HepG2 (cell line): ENCODE measurements around the gene ZC3H4. TPM values are rescaled to one million over a fixed set of nuclear protein-coding genes. Genes with fewer than 3 reads are reported as not detected.

Experiments
- ATAC-seq: fragments of 200-7000 bp; cut with Tn5 transposase; 3 replicates; pipeline ENCODE4 v1.9.1; 2020; ENCODE audit warnings: mild to moderate bottlenecking, moderate library complexity
- BruUV-seq: library from RNA; stranded (reverse); fragments of 400-500 nt; replicated peaks from 2 replicates; lab custom pipeline; 2021; lab: Mats Ljungman, UMichigan
- CTCF ChIA-PET: fragments of 300-600 bp; formaldehyde crosslinking; extraction: SDS; loops from one replicate; lab custom pipeline; 2021; ENCODE audit warnings: low total read pairs, inconsistent platforms, low intra/inter-chr PET ratio; lab: Yijun Ruan, JAX
- POLR2A ChIA-PET: fragments of 350-600 bp; sonication (Branson Sonifier 250); formaldehyde crosslinking; loops from one replicate; lab custom pipeline; 2020; ENCODE audit warnings: antibody characterized with exemption, inconsistent platforms; lab: Yijun Ruan, JAX
- DNase-seq: peaks from one replicate; pipeline ENCODE4 v3.0.0-alpha.2; 2015; ENCODE audit warnings: low spot score
- FAIRE-seq: peaks from 3 replicates; lab custom pipeline; 2011; peaks lifted over from hg19 to GRCh38; lab: Jason Lieb, UNC
- H2AFZ ChIP-seq: one replicate; pipeline ENCODE4 v1.6.1; 2011; ENCODE audit warnings: low read length, inconsistent platforms
- H3K27ac ChIP-seq: fragments of 300-600 bp; 3 replicates; pipeline ENCODE4 v1.8.0; 2011; ENCODE audit warnings: mixed run types, mild to moderate bottlenecking, mixed read lengths, low read length, inconsistent platforms; ENCODE audit not compliant: insufficient read depth; ENCODE audit errors: extremely low read length
- H3K27me3 ChIP-seq, 2 experiments: fragments of 200-600 bp in 1 of 2; 2 replicates in 1 of 2; 3 replicates in 1 of 2; pipeline versions ENCODE4 v1.6.0 to v1.8.0; 2011; ENCODE audit warnings: low read length in 2 of 2, mild to moderate bottlenecking in 2 of 2, moderate library complexity in 2 of 2, inconsistent platforms in 1 of 2; ENCODE audit not compliant: insufficient read depth in 2 of 2, control insufficient read depth in 1 of 2
- H3K36me3 ChIP-seq, 2 experiments: fragments of 200-600 bp in 1 of 2; replicated peaks in 1 of 2; 2 replicates in 1 of 2; 3 replicates in 1 of 2; pipeline versions ENCODE4 v1.5.1 to v1.8.0; 2011; ENCODE audit warnings: low read length in 2 of 2, inconsistent platforms in 1 of 2; ENCODE audit not compliant: insufficient read depth in 2 of 2, control insufficient read depth in 1 of 2
- H3K4me1 ChIP-seq: 2 replicates; pipeline ENCODE4 v1.5.1; 2012; ENCODE audit warnings: low read length, inconsistent platforms; ENCODE audit not compliant: insufficient read depth
- H3K4me2 ChIP-seq: 2 replicates; pipeline ENCODE4 v1.6.0; 2011; ENCODE audit warnings: low read depth, low read length, inconsistent platforms
- H3K4me3 ChIP-seq, 3 experiments: fragments of 200-600 bp in 1 of 3; sonication (generic), shearing (Covaris generic) in 1 of 3; replicated peaks in 1 of 3; 2 replicates each; pipeline ENCODE4 v1.5.1; 2011 to 2016; ENCODE audit warnings: low read length in 3 of 3, inconsistent platforms in 2 of 3, low read depth in 2 of 3, mild to moderate bottlenecking in 2 of 3, control low read depth in 1 of 3, mixed read lengths in 1 of 3; ENCODE audit not compliant: insufficient read depth in 1 of 3
- H3K79me2 ChIP-seq: one replicate; pipeline ENCODE4 v1.6.1; 2011; ENCODE audit warnings: low read length, inconsistent platforms; ENCODE audit not compliant: insufficient read depth
- H3K9ac ChIP-seq: 2 replicates; pipeline ENCODE4 v1.6.0; 2011; ENCODE audit warnings: mild to moderate bottlenecking, low read depth, low read length, inconsistent platforms; ENCODE audit not compliant: insufficient read depth
- H3K9me3 ChIP-seq: 2 replicates; pipeline ENCODE4 v1.5.1; 2012; ENCODE audit warnings: mild to moderate bottlenecking, low read length
- H4K20me1 ChIP-seq: 2 replicates; pipeline ENCODE4 v1.6.0; 2011; ENCODE audit warnings: inconsistent platforms, mild to moderate bottlenecking, low read length, moderate library complexity; ENCODE audit not compliant: insufficient read depth
- ARID5B ChIP-seq: IDR thresholded peaks from 2 replicates; pipeline ENCODE4 v1.4.0; 2020; ENCODE audit warnings: mild to moderate bottlenecking, missing genetic modification reagents
- CBX2 ChIP-seq, 2 experiments: fragments of 200-600 bp in 1 of 2; sonication (generic); formaldehyde crosslinking in 1 of 2; IDR thresholded peaks; 2 replicates each; pipeline versions ENCODE4 v1.7.0 to v1.8.1; 2018 to 2022; ENCODE audit warnings: low read depth in 2 of 2, low read length in 1 of 2, mild to moderate bottlenecking in 1 of 2, missing genetic modification reagents in 1 of 2
- ETV5 ChIP-seq: IDR thresholded peaks from 2 replicates; pipeline ENCODE4 v1.6.1; 2018; ENCODE audit warnings: missing biosample characterization, missing genetic modification reagents, inconsistent platforms, borderline replicate concordance
- HIVEP1 ChIP-seq: sonication (generic); formaldehyde crosslinking; IDR thresholded peaks from 2 replicates; pipeline ENCODE4 v1.4.0; 2020; ENCODE audit warnings: mild to moderate bottlenecking, missing genetic modification reagents
- ISL2 ChIP-seq: sonication (generic); formaldehyde crosslinking; IDR thresholded peaks from 2 replicates; pipeline ENCODE4 v1.5.0; 2020; ENCODE audit warnings: missing genetic modification reagents
- LRRFIP1 ChIP-seq: sonication (generic); formaldehyde crosslinking; conservative IDR thresholded peaks from 2 replicates; pipeline ENCODE4 v1.4.0; 2020; ENCODE audit warnings: missing genetic modification reagents
- MED8 ChIP-seq: sonication (generic); formaldehyde crosslinking; IDR thresholded peaks from 2 replicates; pipeline ENCODE4 v1.8.1; 2023; ENCODE audit warnings: mild to moderate bottlenecking, missing genetic modification reagents; ENCODE audit not compliant: insufficient replicate concordance
- POLR2AphosphoS2 ChIP-seq: IDR thresholded peaks from 2 replicates; pipeline ENCODE4 v1.6.1; 2011; ENCODE audit warnings: low read depth, low read length, improper control_type of control experiment
- SYNCRIP ChIP-seq: fragments of 200-400 bp; formaldehyde crosslinking; IDR thresholded peaks from 2 replicates; pipeline ENCODE4 v1.6.1; 2018; ENCODE audit warnings: mild to moderate bottlenecking, low read depth, low read length; ENCODE audit not compliant: insufficient read depth
- TRIM24 ChIP-seq: sonication (generic); formaldehyde crosslinking; IDR thresholded peaks from 2 replicates; pipeline ENCODE4 v1.8.0; 2022; ENCODE audit warnings: mild to moderate bottlenecking, missing genetic modification reagents
- ZNF224 ChIP-seq: sonication (generic); formaldehyde crosslinking; IDR thresholded peaks from 2 replicates; pipeline ENCODE4 v1.5.0; 2020; ENCODE audit warnings: mild to moderate bottlenecking, missing genetic modification reagents
- ZNF546 ChIP-seq: sonication (generic); formaldehyde crosslinking; conservative IDR thresholded peaks from 2 replicates; pipeline ENCODE4 v1.8.1; 2023; ENCODE audit warnings: mild to moderate bottlenecking, missing genetic modification reagents
- ZNF703 ChIP-seq: sonication (generic); formaldehyde crosslinking; IDR thresholded peaks from 2 replicates; pipeline ENCODE4 v1.5.1; 2020; ENCODE audit warnings: missing genetic modification reagents, mild to moderate bottlenecking, moderate library complexity, borderline replicate concordance
- ZNF740 ChIP-seq: sonication (generic); formaldehyde crosslinking; IDR thresholded peaks from 2 replicates; pipeline ENCODE4 v1.4.0; 2020; ENCODE audit warnings: missing genetic modification reagents
- ZNF792 ChIP-seq: IDR thresholded peaks from 2 replicates; pipeline ENCODE4 v1.6.1; 2016
- ZSCAN30 ChIP-seq: sonication (generic); formaldehyde crosslinking; IDR thresholded peaks from 2 replicates; pipeline ENCODE4 v1.5.0; 2020; ENCODE audit warnings: mild to moderate bottlenecking, missing genetic modification reagents
- WGBS: methylation state at CpG from one replicate; pipeline ENCODE4 v1.1.6; 2017; ENCODE audit warnings: low lambda C conversion rate; 5-methylcytosine and 5-hydroxymethylcytosine counted together
- in situ Hi-C: cut with HindIII; loops from 2 replicates; pipeline ENCODE4 v1.10.0; 2017; ENCODE audit warnings: low pct_unique_long_range_greater_than_20kb; ENCODE audit not compliant: extremely low pct_ligation_motif_present
- intact Hi-C: fragments of 100-400 bp; cut with micrococcal nuclease; formaldehyde crosslinking; loops from one replicate; pipeline ENCODE4 v1.10.0; 2022; ENCODE audit not compliant: unreplicated experiment
- polyA plus RNA-seq, 8 experiments: library from polyadenylated mRNA; depleted of rRNA in 3 of 8; stranded (reverse) in 7 of 8; unstranded in 1 of 8; fragments of >200 nt; fragmentation: Illumina TruSeq in 4 of 8; extraction: Trizol in 4 of 8; gene quantifications; 2 replicates each; pipeline versions ENCODE4 v1.2.1 to v1.2.3, GENCODE V29; 2011 to 2016; ENCODE audit warnings: low read depth in 4 of 8, missing spikeins in 1 of 8, mixed read lengths in 1 of 8; ENCODE audit not compliant: insufficient read depth in 1 of 8
- total RNA-seq, 5 experiments: library from RNA; depleted of rRNA; stranded (reverse); fragments of >200 nt; fragmentation: Illumina TruSeq; extraction: Trizol; gene quantifications; 2 replicates each; pipeline ENCODE4 v1.2.3, GENCODE V29; 2016; ENCODE audit warnings: low read depth in 1 of 5

Gene ZC3H4
- total and polyA plus RNA-seq, 2 of the 13 experiments (the other 11 are each of a cell fraction or from before 2014, with no cell fraction given) = 1.8 to 10.7 TPM

- intact Hi-C loops = loop anchor here (1.0 kb wide), 1 partner anchor 25 kb away; no protein-coding TSS in a partner anchor
- no peak overlapping the region for H3K9ac ChIP-seq
- DNase-seq (no peak), ATAC-seq (no peak), FAIRE-seq (no peak)
- peaks cover 7% of the 10 kb centered on the region for H3K4me1 ChIP-seq
- no peaks in the 10 kb centered on the region for H4K20me1 ChIP-seq
- BruUV-seq = no TSS peak
- in situ Hi-C loops = no loop called here
- no peak overlapping the region for H3K4me3 ChIP-seq
- H3K27me3 ChIP-seq = no peaks in the 10 kb centered on the region
- no peak overlapping the region for H3K27ac ChIP-seq
- H3K36me3 ChIP-seq = peaks cover 15 to 69% of the 10 kb centered on the region in 2 experiments
- no peak overlapping the region for H2AFZ ChIP-seq
- 88% methylated on average over 4 of the region's 5 CpGs for WGBS
- CTCF ChIA-PET = no interaction called here
- no peaks in the 10 kb centered on the region for H3K79me2 ChIP-seq
- H3K4me2 ChIP-seq = no peak overlapping the region
- POLR2A ChIA-PET = interaction anchor here (6.4 kb wide), 1 partner anchor 13 kb away, joined by 46 read pairs; no protein-coding TSS in a partner anchor
- H3K9me3 ChIP-seq = no peaks in the 10 kb centered on the region
- TF ChIP-seq ZNF792 (no peak), ZNF224 (CRISPR knock-in tag) (no peak), SYNCRIP (no peak), ISL2 (CRISPR knock-in tag) (no peak), ZNF546 (CRISPR knock-in tag) (no peak), ZSCAN30 (CRISPR knock-in tag) (no peak), LRRFIP1 (no peak), POLR2AphosphoS2 (no peak), CBX2 (IDR thresholded peaks at IDR 0.05; ENCODE audit: low read depth, low read length) (no peak), CBX2 (CRISPR knock-in tag; IDR thresholded peaks at IDR 0.05; ENCODE audit: low read depth) (no peak), HIVEP1 (no peak), ZNF740 (no peak), ARID5B (no peak), MED8 (CRISPR knock-in tag) (no peak), ETV5 (CRISPR knock-in tag) (no peak), TRIM24 (CRISPR knock-in tag) (no peak), ZNF703 (CRISPR knock-in tag) (no peak)
Measured at GRCh38 chr19:47082493-47082892, 31.1 kb downstream of the ZC3H4 start.
